HCT116 (cell line): ENCODE measurements around the gene CDV3. TPM values are rescaled to one million over a fixed set of nuclear protein-coding genes. Genes with fewer than 3 reads are reported as not detected.

Source experiments
- ATAC-seq: fragments of 200-7000 bp; cut with Tn5 transposase; 2 replicates; pipeline ENCODE4 v1.9.1; 2020; ENCODE audit warnings: mild to moderate bottlenecking, moderate library complexity
- BruUV-seq: library from RNA; stranded (reverse); fragments of 400-500 nt; replicated peaks from 2 replicates; lab custom pipeline; 2021; lab: Mats Ljungman, UMichigan
- CTCF ChIA-PET: fragments of 300-600 bp; sonication (Branson Sonifier 250); formaldehyde crosslinking; loops from one replicate; lab custom pipeline; 2021; ENCODE audit warnings: antibody characterized with exemption; lab: Charles Lee
- POLR2A ChIA-PET: fragments of 300-600, 350-600 bp; sonication (Branson Sonifier 250); formaldehyde crosslinking; loops from one replicate; lab custom pipeline; 2021; ENCODE audit warnings: antibody characterized with exemption; lab: Charles Lee
- RAD21 ChIA-PET, 2 experiments: fragments of 300-600 bp; sonication (Branson Sonifier 250); formaldehyde crosslinking; loops; one replicate each; lab custom pipeline; 2023; ENCODE audit warnings: low total read pairs in 2 of 2; ENCODE audit not compliant: uncharacterized antibody in 2 of 2, unreplicated experiment in 2 of 2, low non-redundant PET in 1 of 2; lab: Charles Lee
- DNase-seq: peaks from one replicate; pipeline ENCODE4 v3.0.0-alpha.2; 2010; ENCODE audit warnings: low read depth, low spot score
- H2AFZ ChIP-seq: fragments of 200-600 bp; shearing (Covaris generic), sonication (generic); 2 replicates; pipeline ENCODE4 v1.6.1; 2017; ENCODE audit warnings: low read depth, mixed run types, mixed read lengths, antibody characterized with exemption, low read length; ENCODE audit not compliant: poor library complexity, severe bottlenecking
- H3K27ac ChIP-seq: 2 replicates; pipeline ENCODE4 v1.5.1; 2012; ENCODE audit warnings: low read depth, low read length
- H3K27me3 ChIP-seq: fragments of 200-600 bp; sonication (generic); 2 replicates; pipeline ENCODE4 v1.6.1; 2016; ENCODE audit warnings: mixed run types, low read length, mixed read lengths; ENCODE audit not compliant: insufficient read depth
- H3K36me3 ChIP-seq, 2 experiments: fragments of 200-500 bp in 1 of 2; fragments of 200-600 bp in 1 of 2; sonication (Bioruptor generic) in 1 of 2; sonication (generic) in 1 of 2; 2 replicates each; pipeline versions ENCODE4 v1.5.1 to v1.6.1; 2014 to 2016; ENCODE audit warnings: low read length in 2 of 2, inconsistent platforms in 1 of 2, mixed read lengths in 1 of 2, mixed run types in 1 of 2; ENCODE audit not compliant: insufficient read depth in 2 of 2, control insufficient read depth in 1 of 2
- H3K4me1 ChIP-seq, 2 experiments: fragments of 200-600 bp in 1 of 2; sonication (generic) in 1 of 2; 2 replicates each; pipeline versions ENCODE4 v1.5.1 to v1.6.1; 2012 to 2017; ENCODE audit warnings: low read length in 2 of 2, inconsistent platforms in 1 of 2, mild to moderate bottlenecking in 1 of 2, mixed read lengths in 1 of 2, mixed run types in 1 of 2, moderate library complexity in 1 of 2; ENCODE audit not compliant: insufficient read depth in 2 of 2, control insufficient read depth in 1 of 2
- H3K4me2 ChIP-seq: fragments of 200-600 bp; sonication (generic); 2 replicates; pipeline ENCODE4 v1.6.1; 2017; ENCODE audit warnings: mixed run types, low read length, mixed read lengths
- H3K4me3 ChIP-seq, 2 experiments: fragments of 200-600 bp in 1 of 2; sonication (generic) in 1 of 2; replicated peaks in 1 of 2; 2 replicates each; pipeline ENCODE4 v1.5.1; 2011 to 2016; ENCODE audit warnings: low read length in 2 of 2, control low read depth in 1 of 2, low read depth in 1 of 2, mild to moderate bottlenecking in 1 of 2, mixed read lengths in 1 of 2, mixed run types in 1 of 2
- H3K79me2 ChIP-seq: fragments of 200-600 bp; sonication (generic); 2 replicates; pipeline ENCODE4 v1.6.1; 2017; ENCODE audit warnings: mild to moderate bottlenecking, mixed run types, low read length, moderate library complexity, mixed read lengths; ENCODE audit not compliant: insufficient read depth
- H3K9ac ChIP-seq: fragments of 200-600 bp; sonication (generic); 2 replicates; pipeline ENCODE4 v1.6.1; 2016; ENCODE audit warnings: low read length, mixed read lengths
- H3K9me2 ChIP-seq: fragments of 200-600 bp; sonication (generic), shearing (Covaris generic); 2 replicates; pipeline ENCODE4 v1.6.1; 2017; ENCODE audit warnings: mixed run types, mild to moderate bottlenecking, moderate library complexity; ENCODE audit not compliant: insufficient read depth
- H3K9me3 ChIP-seq, 2 experiments: fragments of 200-500 bp in 1 of 2; fragments of 200-600 bp in 1 of 2; sonication (Bioruptor generic) in 1 of 2; sonication (generic) in 1 of 2; 2 replicates each; pipeline ENCODE4 v1.6.1; 2014 to 2017; ENCODE audit warnings: low read length in 2 of 2, mixed read lengths in 2 of 2, inconsistent platforms in 1 of 2, low read depth in 1 of 2, mild to moderate bottlenecking in 1 of 2, mixed run types in 1 of 2, moderate library complexity in 1 of 2; ENCODE audit not compliant: control insufficient read depth in 1 of 2, insufficient read depth in 1 of 2
- H4K20me1 ChIP-seq: fragments of 200-600 bp; sonication (generic), shearing (Covaris generic); 2 replicates; pipeline ENCODE4 v1.6.1; 2017; ENCODE audit warnings: mixed run types, mild to moderate bottlenecking, moderate library complexity; ENCODE audit not compliant: insufficient read depth
- ATF3 ChIP-seq: IDR thresholded peaks from 2 replicates; pipeline ENCODE4 v1.6.1; 2012
- EGR1 ChIP-seq: IDR thresholded peaks from 2 replicates; pipeline ENCODE4 v1.6.1; 2012; ENCODE audit warnings: low read depth
- ELF1 ChIP-seq: IDR thresholded peaks from 2 replicates; pipeline ENCODE4 v1.6.1; 2012; ENCODE audit warnings: low read depth, borderline replicate concordance
- EZH2 ChIP-seq: fragments of 200-600 bp; sonication (generic); IDR thresholded peaks from 2 replicates; pipeline ENCODE4 v1.6.1; 2017; ENCODE audit warnings: antibody characterized with exemption, mixed run types
- intact Hi-C: fragments of 100-400 bp; cut with micrococcal nuclease; formaldehyde crosslinking; loops from 2 replicates; pipeline ENCODE4 v1.10.0; 2022
- total RNA-seq: library from RNA; stranded (reverse); gene quantifications from one replicate; pipeline ENCODE4 v1.2.1, GENCODE V29; 2021; ENCODE audit not compliant: unreplicated experiment

CDV3 gene
- total RNA-seq, 1 experiment from 2014 or later, result 153 TPM

- no TSS peak for BruUV-seq
- no peak overlapping the region for H2AFZ ChIP-seq
- TF ChIP-seq EGR1, result no peak
- H3K27ac ChIP-seq, result no peak overlapping the region
- ChIA-PET RAD21 (no interaction called here), POLR2A (no interaction called here), CTCF (no interaction called here)
- no peak overlapping the region for H3K4me3 ChIP-seq
- peaks cover 0 to 10% of the 10 kb centered on the region in 2 experiments; a peak in 3 of 4 replicates for H3K4me1 ChIP-seq
- no peaks in the 10 kb centered on the region for H4K20me1 ChIP-seq
- ATAC-seq (no peak), DNase-seq (no peak)
- H3K36me3 ChIP-seq, result no peaks in the 10 kb centered on the region
- H3K4me2 ChIP-seq, result no peak overlapping the region
- no peak overlapping the region for H3K9ac ChIP-seq
- H3K27me3 ChIP-seq, result no peaks in the 10 kb centered on the region
- intact Hi-C loops, result no loop called here
- no peaks in the 10 kb centered on the region for H3K9me2 ChIP-seq
- no peaks in the 10 kb centered on the region for H3K79me2 ChIP-seq
- peaks cover 0 to 5% of the 10 kb centered on the region in 2 experiments; a peak in 1 of 4 replicates for H3K9me3 ChIP-seq
Measured at GRCh38 chr3:133525435-133525834, 48.1 kb upstream of the CDV3 start.

- H3K36me3 ChIP-seq, result no peaks in the 10 kb centered on the region
- no peaks in the 10 kb centered on the region for H3K27me3 ChIP-seq
- no peak for DNase-seq
- H3K4me3 ChIP-seq, result no peak overlapping the region
- ChIA-PET RAD21 (no interaction called here), POLR2A (no interaction called here), CTCF (no interaction called here)
- intact Hi-C loops, result no loop called here
- no peaks in the 10 kb centered on the region for H3K9me2 ChIP-seq
- H2AFZ ChIP-seq, result no peak overlapping the region
- no peaks in the 10 kb centered on the region for H3K79me2 ChIP-seq
- no TSS peak for BruUV-seq
- peaks cover 0 to 10% of the 10 kb centered on the region in 2 experiments; a peak in 3 of 4 replicates for H3K4me1 ChIP-seq
- peaks cover 0 to 5% of the 10 kb centered on the region in 2 experiments; a peak in 1 of 4 replicates for H3K9me3 ChIP-seq
- no peak for ATAC-seq
- H3K27ac ChIP-seq, result no peak overlapping the region
- TF ChIP-seq EZH2 (no peak), ELF1 (no peak), ATF3 (no peak)
- H4K20me1 ChIP-seq, result no peaks in the 10 kb centered on the region
- H3K9ac ChIP-seq, result no peak overlapping the region
- H3K4me2 ChIP-seq, result no peak overlapping the region
Measured at GRCh38 chr3:133527081-133527715, 46.3 kb upstream of the CDV3 start.
